Measurements from ENCODE around the gene RPL15. TPM values are rescaled to one million over a fixed set of nuclear protein-coding genes. Genes with fewer than 3 reads are reported as not detected.

Gene RPL15
- total and polyA plus RNA-seq, 10 of the 15 experiments (the other 5 are each of a cell fraction or from before 2014, with no cell fraction given): 2,885 to 10,761 (median 4,017) TPM

DNA sequence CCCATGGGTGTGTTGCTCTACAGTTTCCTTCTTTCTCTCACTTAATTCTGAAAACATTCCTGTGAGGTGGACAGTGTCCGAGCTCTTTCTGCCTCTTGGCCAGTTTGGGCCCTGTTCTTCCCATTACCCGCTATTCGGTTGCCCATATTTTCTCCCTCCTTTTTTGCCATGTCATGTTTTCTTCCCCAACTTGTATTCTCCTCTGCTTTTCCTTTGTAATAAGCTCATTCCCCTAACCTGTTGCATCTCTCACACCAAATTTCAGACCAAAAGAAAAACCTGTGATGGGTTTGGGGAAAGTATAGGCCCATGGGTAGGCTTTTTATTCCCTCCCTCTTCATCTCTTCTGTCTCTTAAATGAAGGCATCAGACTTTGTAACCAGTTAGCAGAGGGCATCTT, 30.6 kb upstream of the RPL15 start:
- DNase-seq (ENCODE audit: low read depth, low spot score) (no peak), ATAC-seq (no peak), FAIRE-seq (no peak)
- no peaks in the 10 kb centered on the region for H3K9me3 ChIP-seq (replicated peaks; ENCODE audit: control insufficient read depth, insufficient read depth, low read length)
- no peaks in the 10 kb centered on the region; the same call in 1 of the 2 replicates for H4K20me1 ChIP-seq (ENCODE audit: control insufficient read depth, insufficient read depth)
- SMC1A ChIA-PET (ENCODE audit: uncharacterized antibody, unreplicated experiment): interaction anchor here (1.3 kb wide), 1 partner anchor 40 kb away, joined by 4 read pairs; no protein-coding TSS in a partner anchor
- in situ Hi-C loops (cut with MboI): no loop called here
- H3K79me2 ChIP-seq (ENCODE audit: control insufficient read depth, insufficient read depth, low read length): peaks cover 2% of the 10 kb centered on the region
- no peaks in the 10 kb centered on the region for H3K4me1 ChIP-seq (ENCODE audit: control insufficient read depth, insufficient read depth, low read length)
- WGBS (ENCODE audit: insufficient coverage, insufficient replicate concordance, low lambda C conversion rate, missing lambda C conversion rate): 77% methylated on average over 3 of the region's 3 CpGs
- intact Hi-C loops (cut with micrococcal nuclease; ENCODE audit: unreplicated experiment): no loop called here
- no peak overlapping the region for H3K27ac ChIP-seq (ENCODE audit: control insufficient read depth, insufficient read depth)
- H3K4me2 ChIP-seq (ENCODE audit: control insufficient read depth, insufficient read depth): no peak overlapping the region
- RAD21 ChIA-PET (ENCODE audit: unreplicated experiment): no interaction called here
- peaks cover 7 to 25% of the 10 kb centered on the region in 2 experiments for H3K36me3 ChIP-seq (ENCODE audit: control insufficient read depth in 2 of 2, insufficient read depth in 2 of 2, low read length in 1 of 2)
- no peak overlapping the region for H3K4me3 ChIP-seq
- POLR2A ChIA-PET: no interaction called here
- CTCF ChIA-PET: interaction anchor here (0.5 to 7.2 kb wide), 6 partner anchors 10 to 926 kb away, joined by 3 to 103 read pairs (median 4); no protein-coding TSS in a partner anchor
- no TSS peak for BruUV-seq (replicated peaks)
- no peak for TF ChIP-seq RB1 (IDR thresholded peaks at IDR 0.05; ENCODE audit: borderline replicate concordance)
- H3K9ac ChIP-seq (ENCODE audit: control insufficient read depth, insufficient read depth, low read length): no peak overlapping the region
- H3K27me3 ChIP-seq (replicated peaks in 1 of 2; ENCODE audit: control insufficient read depth in 2 of 2, insufficient read depth in 2 of 2, low read length in 1 of 2): no peaks in the 10 kb centered on the region
- no peak overlapping the region for H2AFZ ChIP-seq (ENCODE audit: control insufficient read depth, low read depth, low read length)

DNA sequence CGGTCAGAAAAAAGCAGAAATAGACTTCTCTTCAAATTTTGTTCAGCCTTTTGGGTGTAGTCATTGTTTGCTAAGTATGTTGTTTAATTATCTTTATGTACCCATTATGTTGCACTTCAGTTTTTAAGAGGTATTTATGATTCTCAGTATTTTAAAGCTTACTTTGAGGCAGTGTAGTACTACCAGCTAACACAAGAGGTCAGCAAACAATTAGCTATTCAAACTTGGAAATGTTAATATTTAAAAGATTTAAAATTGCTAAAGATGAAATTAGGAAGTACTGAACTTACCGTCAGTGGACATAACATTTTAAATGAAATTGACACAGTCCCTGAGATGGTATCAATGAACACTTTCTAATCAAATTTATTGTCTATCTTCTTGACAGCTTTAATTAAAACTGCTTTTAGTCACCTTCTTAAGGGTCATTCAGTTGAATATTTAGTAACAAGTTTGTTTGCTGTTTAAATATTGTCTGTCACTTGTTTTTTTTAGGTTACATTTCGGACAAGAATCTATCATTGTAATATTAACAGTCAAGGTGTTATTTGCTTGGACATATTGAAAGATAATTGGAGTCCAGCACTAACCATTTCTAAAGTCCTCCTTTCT, 28.2 kb upstream of the RPL15 start:
- no peaks in the 10 kb centered on the region for H3K9me3 ChIP-seq (replicated peaks; ENCODE audit: control insufficient read depth, insufficient read depth, low read length)
- no peak overlapping the region for H3K27ac ChIP-seq (ENCODE audit: control insufficient read depth, insufficient read depth)
- TF ChIP-seq DPF2 (IDR thresholded peaks at IDR 0.05) (no peak), SREBF2 (IDR thresholded peaks at IDR 0.05; ENCODE audit: low read length) (no peak), PAX5 (IDR thresholded peaks at IDR 0.05; ENCODE audit: borderline replicate concordance, low read depth, low read length) (no peak), SMC3 (IDR thresholded peaks at IDR 0.05; ENCODE audit: borderline replicate concordance, low read length) (peak; percentile 56; the same call in 1 of the 2 replicates), CEBPB (IDR thresholded peaks at IDR 0.05; ENCODE audit: borderline replicate concordance in 1 of 2, low read depth in 2 of 2, low read length in 2 of 2) (no peak), FOXK2 (IDR thresholded peaks at IDR 0.05) (no peak), HCFC1 (IDR thresholded peaks at IDR 0.05; ENCODE audit: low read length) (no peak), SMARCA5 (IDR thresholded peaks at IDR 0.05) (no peak), RAD21 (IDR thresholded peaks at IDR 0.05; ENCODE audit: insufficient read depth, low read depth, low read length) (peak; percentile 78), CBFB (IDR thresholded peaks at IDR 0.05; ENCODE audit: low read depth) (no peak)
- TF ChIP-seq, protein P1, sequence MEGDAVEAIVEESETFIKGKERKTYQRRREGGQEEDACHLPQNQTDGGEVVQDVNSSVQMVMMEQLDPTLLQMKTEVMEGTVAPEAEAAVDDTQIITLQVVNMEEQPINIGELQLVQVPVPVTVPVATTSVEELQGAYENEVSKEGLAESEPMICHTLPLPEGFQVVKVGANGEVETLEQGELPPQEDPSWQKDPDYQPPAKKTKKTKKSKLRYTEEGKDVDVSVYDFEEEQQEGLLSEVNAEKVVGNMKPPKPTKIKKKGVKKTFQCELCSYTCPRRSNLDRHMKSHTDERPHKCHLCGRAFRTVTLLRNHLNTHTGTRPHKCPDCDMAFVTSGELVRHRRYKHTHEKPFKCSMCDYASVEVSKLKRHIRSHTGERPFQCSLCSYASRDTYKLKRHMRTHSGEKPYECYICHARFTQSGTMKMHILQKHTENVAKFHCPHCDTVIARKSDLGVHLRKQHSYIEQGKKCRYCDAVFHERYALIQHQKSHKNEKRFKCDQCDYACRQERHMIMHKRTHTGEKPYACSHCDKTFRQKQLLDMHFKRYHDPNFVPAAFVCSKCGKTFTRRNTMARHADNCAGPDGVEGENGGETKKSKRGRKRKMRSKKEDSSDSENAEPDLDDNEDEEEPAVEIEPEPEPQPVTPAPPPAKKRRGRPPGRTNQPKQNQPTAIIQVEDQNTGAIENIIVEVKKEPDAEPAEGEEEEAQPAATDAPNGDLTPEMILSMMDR (IDR thresholded peaks at IDR 0.05 in 2 of 3, conservative IDR thresholded peaks at IDR 0.05 in 1 of 3; ENCODE audit: control insufficient read depth in 2 of 3, extremely low read depth in 1 of 3, insufficient read depth in 1 of 3, low read depth in 3 of 3, low read length in 3 of 3): peak; percentile 61 to 73 (median 70)
- TF ChIP-seq, protein P2, sequence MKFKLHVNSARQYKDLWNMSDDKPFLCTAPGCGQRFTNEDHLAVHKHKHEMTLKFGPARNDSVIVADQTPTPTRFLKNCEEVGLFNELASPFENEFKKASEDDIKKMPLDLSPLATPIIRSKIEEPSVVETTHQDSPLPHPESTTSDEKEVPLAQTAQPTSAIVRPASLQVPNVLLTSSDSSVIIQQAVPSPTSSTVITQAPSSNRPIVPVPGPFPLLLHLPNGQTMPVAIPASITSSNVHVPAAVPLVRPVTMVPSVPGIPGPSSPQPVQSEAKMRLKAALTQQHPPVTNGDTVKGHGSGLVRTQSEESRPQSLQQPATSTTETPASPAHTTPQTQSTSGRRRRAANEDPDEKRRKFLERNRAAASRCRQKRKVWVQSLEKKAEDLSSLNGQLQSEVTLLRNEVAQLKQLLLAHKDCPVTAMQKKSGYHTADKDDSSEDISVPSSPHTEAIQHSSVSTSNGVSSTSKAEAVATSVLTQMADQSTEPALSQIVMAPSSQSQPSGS (IDR thresholded peaks at IDR 0.05; ENCODE audit: low read length): 0 out of 2 replicates have a peak, but pooled peaks have one; percentile 23
- ChIA-PET SMC1A (ENCODE audit: uncharacterized antibody, unreplicated experiment) (interaction anchor here (0.8 to 4.8 kb wide), 25 partner anchors 9 to 348 kb away, joined by 3 to 36 read pairs (median 4); partner anchors contain the start of genes NKIRAS1 and RPL15), CTCF (interaction anchor here (0.5 to 7.2 kb wide), 53 partner anchors 10 to 1311 kb away, joined by 3 to 103 read pairs (median 4); partner anchors contain the start of genes NKIRAS1 and RPL15), RAD21 (ENCODE audit: unreplicated experiment) (interaction anchor here (0.6 to 2.1 kb wide), 21 partner anchors 10 to 351 kb away, joined by 3 to 20 read pairs (median 4); partner anchors contain the start of genes NKIRAS1 and RPL15), POLR2A (interaction anchor here (0.8 kb wide), 1 partner anchor 28 kb away, joined by 3 read pairs; the partner anchor contains the start of genes NKIRAS1 and RPL15)
- H3K27me3 ChIP-seq (replicated peaks in 1 of 2; ENCODE audit: control insufficient read depth in 2 of 2, insufficient read depth in 2 of 2, low read length in 1 of 2): no peaks in the 10 kb centered on the region
- peaks cover 6 to 25% of the 10 kb centered on the region in 2 experiments for H3K36me3 ChIP-seq (ENCODE audit: control insufficient read depth in 2 of 2, insufficient read depth in 2 of 2, low read length in 1 of 2)
- BruUV-seq (replicated peaks): no TSS peak
- H3K4me1 ChIP-seq (ENCODE audit: control insufficient read depth, insufficient read depth, low read length): no peaks in the 10 kb centered on the region
- whole genome bisulfite sequencing (ENCODE audit: insufficient coverage, insufficient replicate concordance, low lambda C conversion rate, missing lambda C conversion rate): 80% methylated on average over 3 of the region's 3 CpGs
- intact Hi-C loops (cut with micrococcal nuclease; ENCODE audit: unreplicated experiment): no loop called here
- H3K4me3 ChIP-seq: no peak overlapping the region
- in situ Hi-C loops (cut with MboI): no loop called here
- FAIRE-seq (no peak), ATAC-seq (peak; percentile 56), DNase-seq (ENCODE audit: low read depth, low spot score) (no peak)
- H3K9ac ChIP-seq (ENCODE audit: control insufficient read depth, insufficient read depth, low read length): no peak overlapping the region
- no peaks in the 10 kb centered on the region; the same call in 1 of the 2 replicates for H4K20me1 ChIP-seq (ENCODE audit: control insufficient read depth, insufficient read depth)
- H3K4me2 ChIP-seq (ENCODE audit: control insufficient read depth, insufficient read depth): no peak overlapping the region
- no peak overlapping the region for H2AFZ ChIP-seq (ENCODE audit: control insufficient read depth, low read depth, low read length)
- H3K79me2 ChIP-seq (ENCODE audit: control insufficient read depth, insufficient read depth, low read length): peaks cover 2% of the 10 kb centered on the region
